ENCODE data around the gene ARHGAP22. TPM values are rescaled to one million over a fixed set of nuclear protein-coding genes. Genes with fewer than 3 reads are reported as not detected.

Gene ARHGAP22
- polyA plus RNA-seq, 1 of the 3 experiments (the other 2 are of a cell fraction), result 12.4 TPM

DNA sequence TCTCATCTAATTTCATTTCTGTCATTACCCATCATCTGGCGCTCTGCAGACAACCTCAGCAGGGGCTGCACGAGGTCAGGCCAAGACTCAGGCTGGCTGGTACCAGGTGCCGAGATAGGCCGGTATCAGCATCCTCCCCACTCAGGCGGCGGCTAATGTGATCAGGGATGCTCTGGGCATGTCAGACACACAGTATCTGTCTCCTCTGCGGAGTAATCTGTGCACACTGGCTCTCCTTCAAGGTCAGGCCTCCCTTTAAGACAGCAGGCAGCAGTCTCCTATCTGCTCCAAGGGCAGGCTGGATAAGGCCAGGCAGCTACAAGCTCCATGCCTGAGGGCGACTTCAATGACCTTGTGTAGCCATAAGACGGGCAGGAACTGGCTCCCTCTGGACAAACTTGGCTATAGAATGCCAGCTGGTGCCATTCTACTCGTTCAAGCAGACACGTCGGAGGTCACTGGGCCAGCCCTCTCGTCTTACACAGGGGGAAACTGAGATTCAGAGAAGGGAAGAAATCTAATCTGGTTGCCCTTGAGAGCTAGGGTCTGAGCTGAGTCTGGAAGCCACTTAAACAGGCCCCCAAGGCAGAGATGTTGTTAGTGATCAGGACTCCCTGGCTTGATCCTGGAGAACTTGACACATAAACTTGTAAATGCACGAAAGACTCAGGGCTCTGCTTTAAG lies 59.3 kb downstream of the ARHGAP22 start:
- POLR2A ChIA-PET, result no interaction called here
- Histone ChIP-seq H3K36me3 (replicated peaks in 1 of 2; ENCODE audit: control insufficient read depth in 1 of 2, insufficient read depth in 2 of 2, low read length in 1 of 2) (peaks cover 0 to 14% of the 10 kb centered on the region in 2 experiments), H3K9me3 (no peaks in the 10 kb centered on the region), H3K4me1 (ENCODE audit: control insufficient read depth in 1 of 2, insufficient read depth in 2 of 2, low read depth in 1 of 2, low read length in 1 of 2) (peaks cover 25 to 26% of the 10 kb centered on the region in 2 experiments; a peak in 3 of 4 replicates), H3F3A (replicated peaks; ENCODE audit: insufficient read depth) (peaks cover 6% of the 10 kb centered on the region), H3K4me2 (no peak overlapping the region), H2AFZ (ENCODE audit: low read depth) (no peak overlapping the region), H3K9ac (no peak overlapping the region), H3K9me2 (no peaks in the 10 kb centered on the region), H3K27ac (ENCODE audit: low read depth in 2 of 2, low read length in 1 of 2) (peak overlapping the region in 1 of 2 experiments; percentile 75; a peak in 2 of 4 replicates), H3K27me3 (ENCODE audit: insufficient read depth) (no peaks in the 10 kb centered on the region), H3K4me3 (ENCODE audit: low read depth in 2 of 2, low read length in 1 of 2) (no peak overlapping the region), H4K20me1 (ENCODE audit: insufficient read depth) (no peaks in the 10 kb centered on the region), H3K79me2 (ENCODE audit: insufficient read depth) (peaks cover 8% of the 10 kb centered on the region; the same call in 1 of the 2 replicates)
- 77% methylated on average over 10 of the region's 14 CpGs for WGBS (ENCODE audit: low lambda C conversion rate)
- CTCF ChIA-PET, result interaction anchor here (0.7 to 18.6 kb wide), 9 partner anchors 9 to 967 kb away, joined by 3 to 662 read pairs (median 3); no protein-coding TSS in a partner anchor
- DNase-seq, result peak; percentile 78
- peak; percentile 55; the same call in 1 of the 2 replicates for TF ChIP-seq MXI1 (IDR thresholded peaks at IDR 0.05; ENCODE audit: low read depth, low read length)
- TF ChIP-seq RCOR1 (IDR thresholded peaks at IDR 0.05; ENCODE audit: low read length), result peak; percentile 53
- peak; percentile 50 for TF ChIP-seq GATA2 (CRISPR knock-in tag; IDR thresholded peaks at IDR 0.05)
- TF ChIP-seq TCF12 (IDR thresholded peaks at IDR 0.05), result no peak
- TF ChIP-seq, protein P1, sequence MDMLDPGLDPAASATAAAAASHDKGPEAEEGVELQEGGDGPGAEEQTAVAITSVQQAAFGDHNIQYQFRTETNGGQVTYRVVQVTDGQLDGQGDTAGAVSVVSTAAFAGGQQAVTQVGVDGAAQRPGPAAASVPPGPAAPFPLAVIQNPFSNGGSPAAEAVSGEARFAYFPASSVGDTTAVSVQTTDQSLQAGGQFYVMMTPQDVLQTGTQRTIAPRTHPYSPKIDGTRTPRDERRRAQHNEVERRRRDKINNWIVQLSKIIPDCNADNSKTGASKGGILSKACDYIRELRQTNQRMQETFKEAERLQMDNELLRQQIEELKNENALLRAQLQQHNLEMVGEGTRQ (IDR thresholded peaks at IDR 0.05; ENCODE audit: borderline replicate concordance, low read depth, low read length), result no peak
- no peak; the same call in 1 of the 2 replicates for TF ChIP-seq RAD21 (IDR thresholded peaks at IDR 0.05; ENCODE audit: low read length)
- TF ChIP-seq NFIC (IDR thresholded peaks at IDR 0.05; ENCODE audit: borderline replicate concordance), result no peak
- peak in 1 of 2 experiments; percentile 83; a peak in 2 of 4 replicates for TF ChIP-seq EP300 (IDR thresholded peaks at IDR 0.05; ENCODE audit: borderline replicate concordance in 1 of 2, low read depth in 1 of 2, low read length in 1 of 2)
- TF ChIP-seq, protein P2, sequence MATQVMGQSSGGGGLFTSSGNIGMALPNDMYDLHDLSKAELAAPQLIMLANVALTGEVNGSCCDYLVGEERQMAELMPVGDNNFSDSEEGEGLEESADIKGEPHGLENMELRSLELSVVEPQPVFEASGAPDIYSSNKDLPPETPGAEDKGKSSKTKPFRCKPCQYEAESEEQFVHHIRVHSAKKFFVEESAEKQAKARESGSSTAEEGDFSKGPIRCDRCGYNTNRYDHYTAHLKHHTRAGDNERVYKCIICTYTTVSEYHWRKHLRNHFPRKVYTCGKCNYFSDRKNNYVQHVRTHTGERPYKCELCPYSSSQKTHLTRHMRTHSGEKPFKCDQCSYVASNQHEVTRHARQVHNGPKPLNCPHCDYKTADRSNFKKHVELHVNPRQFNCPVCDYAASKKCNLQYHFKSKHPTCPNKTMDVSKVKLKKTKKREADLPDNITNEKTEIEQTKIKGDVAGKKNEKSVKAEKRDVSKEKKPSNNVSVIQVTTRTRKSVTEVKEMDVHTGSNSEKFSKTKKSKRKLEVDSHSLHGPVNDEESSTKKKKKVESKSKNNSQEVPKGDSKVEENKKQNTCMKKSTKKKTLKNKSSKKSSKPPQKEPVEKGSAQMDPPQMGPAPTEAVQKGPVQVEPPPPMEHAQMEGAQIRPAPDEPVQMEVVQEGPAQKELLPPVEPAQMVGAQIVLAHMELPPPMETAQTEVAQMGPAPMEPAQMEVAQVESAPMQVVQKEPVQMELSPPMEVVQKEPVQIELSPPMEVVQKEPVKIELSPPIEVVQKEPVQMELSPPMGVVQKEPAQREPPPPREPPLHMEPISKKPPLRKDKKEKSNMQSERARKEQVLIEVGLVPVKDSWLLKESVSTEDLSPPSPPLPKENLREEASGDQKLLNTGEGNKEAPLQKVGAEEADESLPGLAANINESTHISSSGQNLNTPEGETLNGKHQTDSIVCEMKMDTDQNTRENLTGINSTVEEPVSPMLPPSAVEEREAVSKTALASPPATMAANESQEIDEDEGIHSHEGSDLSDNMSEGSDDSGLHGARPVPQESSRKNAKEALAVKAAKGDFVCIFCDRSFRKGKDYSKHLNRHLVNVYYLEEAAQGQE (IDR thresholded peaks at IDR 0.05; ENCODE audit: low read depth, low read length), result no peak
- TF ChIP-seq IRF3 (IDR thresholded peaks at IDR 0.05; ENCODE audit: low read depth, low read length), result no peak
- TF ChIP-seq CHD2 (IDR thresholded peaks at IDR 0.05; ENCODE audit: low read length, partially characterized antibody), result peak; percentile 52
- TF ChIP-seq FOXJ3 (CRISPR knock-in tag; IDR thresholded peaks at IDR 0.05), result peak; percentile 64; the same call in 1 of the 2 replicates
- no peak for TF ChIP-seq FOSL2 (IDR thresholded peaks at IDR 0.05; ENCODE audit: borderline replicate concordance, low read depth)
